A673 (cell line): ENCODE measurements around the gene ABI3. TPM values are rescaled to one million over a fixed set of nuclear protein-coding genes. Genes with fewer than 3 reads are reported as not detected.

ENCODE experiments used
- BruUV-seq: library from RNA; stranded (reverse); fragments of 400-500 nt; replicated peaks from 2 replicates; lab custom pipeline; 2021; lab: Mats Ljungman, UMichigan
- CTCF ChIA-PET: fragments of 300-600 bp; sonication (Branson Sonifier 250); formaldehyde crosslinking; loops from one replicate; lab custom pipeline; 2022; ENCODE audit warnings: antibody characterized with exemption; lab: Charles Lee
- POLR2A ChIA-PET: fragments of 300-600 bp; sonication (Branson Sonifier 250); formaldehyde crosslinking; loops from one replicate; lab custom pipeline; 2022; ENCODE audit warnings: antibody characterized with exemption; ENCODE audit not compliant: low non-redundant PET; lab: Charles Lee
- DNase-seq: peaks from one replicate; pipeline ENCODE4 v3.0.0-alpha.2; 2015; ENCODE audit warnings: low spot score
- H3K27ac ChIP-seq: fragments of 200-600 bp; sonication (generic); 2 replicates; pipeline ENCODE4 v1.5.1; 2016; ENCODE audit warnings: mixed run types, low read depth, mild to moderate bottlenecking, mixed read lengths, antibody characterized with exemption, low read length; ENCODE audit not compliant: poor library complexity, severe bottlenecking
- H3K27me3 ChIP-seq: fragments of 200-600 bp; sonication (generic); replicated peaks from 2 replicates; pipeline ENCODE4 v1.6.1; 2017; ENCODE audit warnings: mixed run types, low read depth, mild to moderate bottlenecking, mixed read lengths, antibody characterized with exemption, low read length; ENCODE audit not compliant: insufficient read depth, poor library complexity
- H3K36me3 ChIP-seq: fragments of 200-600 bp; sonication (generic); 2 replicates; pipeline ENCODE4 v1.6.1; 2016; ENCODE audit warnings: mixed run types, mild to moderate bottlenecking, mixed read lengths, antibody characterized with exemption, low read length; ENCODE audit not compliant: insufficient read depth, poor library complexity, severe bottlenecking
- H3K4me1 ChIP-seq: fragments of 200-600 bp; sonication (generic); 2 replicates; pipeline ENCODE4 v1.6.1; 2017; ENCODE audit warnings: mixed run types, mild to moderate bottlenecking, mixed read lengths, antibody characterized with exemption, low read length; ENCODE audit not compliant: insufficient read depth, poor library complexity, severe bottlenecking
- H3K4me3 ChIP-seq: fragments of 200-600 bp; sonication (generic); 2 replicates; pipeline ENCODE4 v1.5.1; 2016; ENCODE audit warnings: low read depth, mixed run types, mild to moderate bottlenecking, mixed read lengths, low read length; ENCODE audit not compliant: poor library complexity, severe bottlenecking
- H3K9me3 ChIP-seq: fragments of 200-600 bp; sonication (generic); 2 replicates; pipeline ENCODE4 v1.6.1; 2016; ENCODE audit warnings: mixed run types, low read depth, mild to moderate bottlenecking, mixed read lengths, antibody characterized with exemption, low read length; ENCODE audit not compliant: poor library complexity, severe bottlenecking
- EZH2 ChIP-seq: fragments of 200-600 bp; sonication (generic); IDR thresholded peaks from 2 replicates; pipeline ENCODE4 v1.6.1; 2017; ENCODE audit warnings: borderline replicate concordance, low read depth, mild to moderate bottlenecking, mixed read lengths, antibody characterized with exemption, low read length; ENCODE audit not compliant: poor library complexity, severe bottlenecking
- intact Hi-C: fragments of 100-400 bp; cut with micrococcal nuclease; formaldehyde crosslinking; loops from one replicate; pipeline ENCODE4 v1.10.0; 2022; ENCODE audit not compliant: unreplicated experiment
- total RNA-seq: library from RNA; stranded (reverse); gene quantifications from 2 replicates; pipeline ENCODE4 v1.2.3, GENCODE V29; 2021
- TF ChIP-seq, protein P1 (sequence below): fragments of 300-800, 200-600 bp; sonication (generic); conservative IDR thresholded peaks from 2 replicates; pipeline ENCODE4 v1.5.1; 2017; ENCODE audit warnings: low read depth, mild to moderate bottlenecking, antibody characterized with exemption, low read length, moderate library complexity, mixed read lengths

Gene ABI3
- total RNA-seq, 1 experiment from 2014 or later, result 9.7 TPM

DNA sequence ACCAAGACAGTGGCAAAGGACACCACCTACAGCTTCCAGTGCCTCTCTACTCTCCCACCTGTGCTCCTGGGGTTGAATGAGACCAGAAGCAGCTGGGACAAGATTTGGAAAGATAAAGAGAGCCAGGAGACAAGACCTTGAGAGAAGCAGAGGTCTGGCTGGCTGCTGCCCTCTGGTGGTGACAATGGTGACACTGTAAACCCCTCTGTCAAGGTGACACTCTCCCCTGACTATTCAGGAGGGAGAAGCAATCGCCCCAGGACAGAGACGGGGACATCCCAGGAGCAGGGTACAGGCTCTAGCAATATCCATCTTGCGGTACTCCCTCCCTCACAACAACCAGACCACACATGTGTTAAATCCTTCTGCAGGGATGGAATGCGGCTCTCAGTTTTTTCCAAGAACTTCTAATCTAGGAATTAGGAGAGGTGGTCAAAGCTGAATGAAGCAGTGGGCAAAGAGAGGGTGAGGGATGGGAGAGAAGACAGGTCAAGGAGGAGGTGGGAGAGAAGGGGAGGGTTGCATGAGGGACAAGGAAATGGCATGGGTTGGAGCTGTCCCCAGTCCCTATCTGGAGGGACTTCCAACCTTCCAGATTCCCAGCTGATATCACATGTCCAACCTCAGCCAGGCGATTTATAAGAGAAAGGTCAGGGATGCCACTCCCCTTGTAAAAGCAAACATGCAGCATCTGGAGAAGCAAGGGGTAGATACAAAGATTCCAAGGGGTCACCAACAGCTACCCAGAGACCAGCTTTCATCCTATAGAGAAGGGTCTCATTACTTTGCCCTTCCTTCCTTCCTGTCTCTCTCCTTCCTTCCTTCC lies 17.1 kb downstream of the ABI3 start:
- BruUV-seq, result TSS peak; percentile 3
- intact Hi-C loops, result loop anchor here (2.0 to 10.0 kb wide), 4 partner anchors 35 to 553 kb away; no protein-coding TSS in a partner anchor
- H3K27ac ChIP-seq, result peak overlapping the region; percentile 86
- H3K36me3 ChIP-seq, result peaks cover 29% of the 10 kb centered on the region
- H3K4me3 ChIP-seq, result peak overlapping the region; percentile 11
- H3K4me1 ChIP-seq, result peaks cover 22% of the 10 kb centered on the region
- H3K27me3 ChIP-seq, result no peaks in the 10 kb centered on the region
- ChIA-PET CTCF (interaction anchor here (0.6 to 1.6 kb wide), 7 partner anchors 19 to 556 kb away, joined by 3 to 4 read pairs (median 3); no protein-coding TSS in a partner anchor), POLR2A (interaction anchor here (0.5 kb wide), 2 partner anchors 228 to 355 kb away, joined by 3 read pairs; no protein-coding TSS in a partner anchor)
- peak; percentile 88 for DNase-seq
- TF ChIP-seq, protein P1, sequence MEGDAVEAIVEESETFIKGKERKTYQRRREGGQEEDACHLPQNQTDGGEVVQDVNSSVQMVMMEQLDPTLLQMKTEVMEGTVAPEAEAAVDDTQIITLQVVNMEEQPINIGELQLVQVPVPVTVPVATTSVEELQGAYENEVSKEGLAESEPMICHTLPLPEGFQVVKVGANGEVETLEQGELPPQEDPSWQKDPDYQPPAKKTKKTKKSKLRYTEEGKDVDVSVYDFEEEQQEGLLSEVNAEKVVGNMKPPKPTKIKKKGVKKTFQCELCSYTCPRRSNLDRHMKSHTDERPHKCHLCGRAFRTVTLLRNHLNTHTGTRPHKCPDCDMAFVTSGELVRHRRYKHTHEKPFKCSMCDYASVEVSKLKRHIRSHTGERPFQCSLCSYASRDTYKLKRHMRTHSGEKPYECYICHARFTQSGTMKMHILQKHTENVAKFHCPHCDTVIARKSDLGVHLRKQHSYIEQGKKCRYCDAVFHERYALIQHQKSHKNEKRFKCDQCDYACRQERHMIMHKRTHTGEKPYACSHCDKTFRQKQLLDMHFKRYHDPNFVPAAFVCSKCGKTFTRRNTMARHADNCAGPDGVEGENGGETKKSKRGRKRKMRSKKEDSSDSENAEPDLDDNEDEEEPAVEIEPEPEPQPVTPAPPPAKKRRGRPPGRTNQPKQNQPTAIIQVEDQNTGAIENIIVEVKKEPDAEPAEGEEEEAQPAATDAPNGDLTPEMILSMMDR, result peak; percentile 92
- TF ChIP-seq EZH2, result no peak
- no peaks in the 10 kb centered on the region for H3K9me3 ChIP-seq

DNA sequence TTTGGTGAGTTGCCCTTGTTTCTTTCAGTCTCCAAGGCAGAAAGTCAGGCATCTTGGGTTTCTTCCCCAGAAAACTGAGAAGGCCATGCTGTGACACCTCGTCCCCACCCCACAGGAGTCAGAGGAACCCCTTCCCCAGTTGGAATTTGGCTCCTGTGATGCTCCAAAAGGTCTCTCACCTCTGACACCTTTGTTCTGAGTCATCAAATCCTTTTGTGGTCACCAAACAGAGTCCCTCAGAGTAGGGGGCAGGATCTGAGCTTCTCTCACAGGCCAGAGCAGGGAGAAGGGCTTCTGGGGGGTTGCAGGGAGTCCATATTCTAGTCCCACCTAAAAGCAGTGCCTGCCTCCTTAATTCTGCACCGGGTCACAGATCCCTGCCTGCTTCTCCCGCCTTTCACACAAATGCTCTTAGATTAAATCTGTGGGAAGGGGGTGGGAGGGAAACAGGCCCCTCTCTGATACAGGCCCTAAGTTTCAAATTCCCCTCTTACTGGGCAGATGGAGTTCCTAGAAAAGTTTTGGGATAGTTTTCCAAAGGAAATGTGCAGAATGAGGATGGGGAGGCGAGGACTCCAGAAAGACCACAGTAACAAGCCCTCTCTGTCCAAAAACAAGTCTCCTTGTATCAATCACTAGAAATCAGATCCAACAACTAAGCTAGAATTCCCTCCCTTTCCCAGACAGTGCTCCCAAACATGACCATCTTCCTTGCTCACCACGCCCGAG lies 18.7 kb downstream of the ABI3 start:
- no peak for DNase-seq
- Histone ChIP-seq H3K4me1 (peaks cover 22% of the 10 kb centered on the region), H3K27me3 (no peaks in the 10 kb centered on the region), H3K9me3 (no peaks in the 10 kb centered on the region), H3K36me3 (peaks cover 13% of the 10 kb centered on the region), H3K27ac (peak overlapping the region; percentile 86), H3K4me3 (peak overlapping the region; percentile 76)
- TF ChIP-seq, protein P1, result no peak
- TF ChIP-seq EZH2, result no peak
- POLR2A ChIA-PET, result no interaction called here
- CTCF ChIA-PET, result no interaction called here
- intact Hi-C loops, result loop anchor here (5.0 to 10.0 kb wide), 3 partner anchors 37 to 554 kb away; no protein-coding TSS in a partner anchor
- BruUV-seq, result TSS peak; percentile 48

DNA sequence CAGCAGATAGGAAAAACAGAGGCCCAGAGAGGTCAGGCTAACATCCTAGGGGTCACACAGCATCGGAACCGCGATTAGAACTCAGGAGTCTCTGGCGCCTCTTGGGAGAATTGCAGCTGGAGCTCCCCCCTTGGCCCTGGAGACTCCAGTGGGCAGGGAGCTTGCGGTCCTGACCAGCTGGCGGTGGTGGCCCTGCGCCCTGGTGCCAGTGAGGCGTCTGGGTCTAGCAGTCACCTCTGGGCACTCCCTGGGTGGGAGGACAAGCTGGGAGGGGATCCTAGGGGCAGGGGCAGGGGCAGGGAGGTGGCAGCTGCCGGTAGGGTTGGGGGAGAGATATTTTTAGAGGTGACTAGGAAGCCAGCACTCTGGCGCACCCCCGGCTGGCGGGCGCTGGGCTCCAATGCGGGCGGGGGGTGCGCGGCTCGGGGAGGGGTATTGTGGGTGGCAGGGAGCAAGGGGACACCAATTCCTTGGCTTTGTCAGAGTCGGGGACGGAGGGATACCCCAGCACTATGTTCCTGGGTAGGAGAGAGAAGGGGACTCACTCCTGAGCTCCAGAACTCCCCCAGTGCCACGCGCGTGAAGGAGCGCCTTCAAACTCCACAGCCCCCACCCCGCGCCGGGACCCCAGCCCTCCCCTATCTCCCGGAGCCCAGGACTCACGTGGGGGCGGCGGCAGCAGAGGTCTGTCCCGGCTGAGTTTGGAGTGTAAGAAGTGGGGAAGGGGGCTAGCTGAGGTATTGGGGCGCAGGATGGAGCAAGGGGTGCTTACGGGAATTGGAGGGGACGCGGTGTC lies 19.5 kb downstream of the ABI3 start:
- H3K27ac ChIP-seq, result peak overlapping the region; percentile 86

More for the DNA sequence above, 19.5 kb downstream of the ABI3 start:
- TF ChIP-seq, protein P1, result 0 out of 2 replicates have a peak, but pooled peaks have one; percentile 7
- no peak for TF ChIP-seq EZH2
- intact Hi-C loops, result loop anchor here (5.0 to 10.0 kb wide), 4 partner anchors 38 to 555 kb away; no protein-coding TSS in a partner anchor
- CTCF ChIA-PET, result interaction anchor here (0.6 kb wide), 1 partner anchor 61 kb away, joined by 3 read pairs; no protein-coding TSS in a partner anchor
- POLR2A ChIA-PET, result no interaction called here
- BruUV-seq, result no TSS peak
- no peaks in the 10 kb centered on the region for H3K27me3 ChIP-seq
- peak; percentile 46 for DNase-seq
- H3K9me3 ChIP-seq, result no peaks in the 10 kb centered on the region
- peak overlapping the region; percentile 76 for H3K4me3 ChIP-seq
- peaks cover 22% of the 10 kb centered on the region for H3K4me1 ChIP-seq
- H3K36me3 ChIP-seq, result peaks cover 6% of the 10 kb centered on the region
